ENCODE data around the gene MLLT6.
A peak's percentile ranks its signal among the peaks of the same experiment; 100 is the strongest.

MLLT6 gene

GRCh38 chr17:38729368-38729885, 24.4 kb downstream of the MLLT6 start:
- DNase-seq: no peak

- peak; percentile 92 for DNase-seq
These were observed 24.9 kb downstream of the MLLT6 start, which contains the start of gene CISD3 for GRCh38 chr17:38729886-38730525. Gene CISD3 (plus strand): TSS chr17:38730341. CDS start chr17:38730359, 18 bp downstream.

GRCh38 chr17:38730526-38731379, 25.7 kb downstream of the MLLT6 start:
- no peak for DNase-seq

GRCh38 chr17:38731526-38732294, 26.6 kb downstream of the MLLT6 start:
- DNase-seq: no peak

- DNase-seq: no peak
These were observed 27.6 kb downstream of the MLLT6 start for GRCh38 chr17:38732376-38733281.

GRCh38 chr17:38733282-38733981, 28.4 kb downstream of the MLLT6 start:
- no peak for DNase-seq

- peak; percentile 62 for DNase-seq
These were observed 29.2 kb downstream of the MLLT6 start for GRCh38 chr17:38733982-38734973.

GRCh38 chr17:38735161-38735997, 30.3 kb downstream of the MLLT6 start:
- peak; percentile 84 for DNase-seq

GRCh38 chr17:38738007-38738662, 33.1 kb downstream of the MLLT6 start:
- DNase-seq: no peak

- no peak for DNase-seq
These were observed 33.6 kb downstream of the MLLT6 start for GRCh38 chr17:38738686-38739085.

- no peak for DNase-seq
These were observed 34.2 kb downstream of the MLLT6 start for GRCh38 chr17:38739305-38739704.

- no peak for DNase-seq
These were observed 35.0 kb downstream of the MLLT6 start for GRCh38 chr17:38740044-38740443.

- DNase-seq: no peak
These were observed 35.7 kb downstream of the MLLT6 start for GRCh38 chr17:38740806-38741205.

GRCh38 chr17:38741461-38741860, 36.4 kb downstream of the MLLT6 start:
- DNase-seq: no peak

- no peak for DNase-seq
These were observed 36.9 kb downstream of the MLLT6 start for GRCh38 chr17:38741921-38742410.

GRCh38 chr17:38742411-38743308, 37.6 kb downstream of the MLLT6 start:
- DNase-seq: no peak

GRCh38 chr17:38743556-38744171, 38.6 kb downstream of the MLLT6 start:
- DNase-seq: no peak

All from CD4-positive, alpha-beta T cell treated with Interleukin-17A for 4 hours (primary cell).